GM12878 (cell line): ENCODE data around the gene GRIA2. TPM values are rescaled to one million over a fixed set of nuclear protein-coding genes. Genes with fewer than 3 reads are reported as not detected.

ENCODE experiments used
- ATAC-seq: fragments of 200-7000 bp; cut with Tn5 transposase; 3 replicates; pipeline ENCODE4 v1.9.1; 2020; ENCODE audit warnings: mild to moderate bottlenecking, moderate library complexity
- BruUV-seq: library from RNA; stranded (reverse); fragments of 400-500 nt; replicated peaks from 2 replicates; lab custom pipeline; 2021; lab: Mats Ljungman, UMichigan
- CTCF ChIA-PET: fragments of 300-600 bp; sonication (Branson Sonifier 250); formaldehyde crosslinking; extraction: SDS; loops from one replicate; lab custom pipeline; 2021; ENCODE audit warnings: inconsistent platforms; lab: Yijun Ruan, JAX
- POLR2A ChIA-PET: fragments of 350-600 bp; formaldehyde crosslinking; extraction: SDS; loops from one replicate; lab custom pipeline; 2021; ENCODE audit warnings: inconsistent platforms; lab: Charles Lee
- RAD21 ChIA-PET: fragments of 300-600 bp; sonication (Branson Sonifier 250); formaldehyde crosslinking; loops from one replicate; lab custom pipeline; 2023; ENCODE audit warnings: antibody characterized with exemption; ENCODE audit not compliant: unreplicated experiment; lab: Charles Lee
- SMC1A ChIA-PET: fragments of 300-600 bp; sonication (Branson Sonifier 250); formaldehyde crosslinking; loops from one replicate; lab custom pipeline; 2023; ENCODE audit not compliant: unreplicated experiment, uncharacterized antibody; lab: Charles Lee
- DNase-seq: peaks from one replicate; pipeline ENCODE4 v3.0.0-alpha.2; 2011; ENCODE audit warnings: low read depth, low spot score
- FAIRE-seq: peaks from 3 replicates; lab custom pipeline; 2011; peaks lifted over from hg19 to GRCh38; lab: Jason Lieb, UNC
- H2AFZ ChIP-seq: 2 replicates; pipeline ENCODE4 v1.6.0; 2011; ENCODE audit warnings: low read depth, low read length, control low read depth; ENCODE audit not compliant: control insufficient read depth
- H3K27ac ChIP-seq: 2 replicates; pipeline ENCODE4 v1.5.1; 2011; ENCODE audit warnings: control low read depth; ENCODE audit not compliant: control insufficient read depth, insufficient read depth
- H3K27me3 ChIP-seq, 2 experiments: replicated peaks in 1 of 2; 2 replicates each; pipeline versions ENCODE4 v1.6.0 to v1.6.1; 2011; ENCODE audit warnings: low read length in 1 of 2; ENCODE audit not compliant: control insufficient read depth in 2 of 2, insufficient read depth in 2 of 2
- H3K36me3 ChIP-seq, 2 experiments: 2 replicates each; pipeline ENCODE4 v1.5.1; 2011; ENCODE audit warnings: low read length in 1 of 2; ENCODE audit not compliant: control insufficient read depth in 2 of 2, insufficient read depth in 2 of 2
- H3K4me1 ChIP-seq: 2 replicates; pipeline ENCODE4 v1.6.1; 2011; ENCODE audit warnings: mild to moderate bottlenecking, low read length, moderate library complexity, mixed read lengths; ENCODE audit not compliant: control insufficient read depth, insufficient read depth
- H3K4me2 ChIP-seq: 2 replicates; pipeline ENCODE4 v1.6.0; 2011; ENCODE audit warnings: control low read depth; ENCODE audit not compliant: control insufficient read depth, insufficient read depth
- H3K4me3 ChIP-seq: fragments of 200-600 bp; sonication (generic); 2 replicates; pipeline ENCODE4 v1.5.1; 2016
- H3K79me2 ChIP-seq: 2 replicates; pipeline ENCODE4 v1.6.0; 2011; ENCODE audit warnings: low read length; ENCODE audit not compliant: control insufficient read depth, insufficient read depth
- H3K9ac ChIP-seq: 2 replicates; pipeline ENCODE4 v1.8.0; 2011; ENCODE audit warnings: low read length, control low read depth, mixed read lengths; ENCODE audit not compliant: control insufficient read depth, insufficient read depth
- H3K9me3 ChIP-seq: replicated peaks from 3 replicates; pipeline ENCODE4 v1.5.1; 2011; ENCODE audit warnings: mild to moderate bottlenecking, low read length; ENCODE audit not compliant: control insufficient read depth, insufficient read depth
- H4K20me1 ChIP-seq: 2 replicates; pipeline ENCODE4 v1.6.0; 2011; ENCODE audit not compliant: control insufficient read depth, insufficient read depth
- CREM ChIP-seq: IDR thresholded peaks from 2 replicates; pipeline ENCODE4 v1.6.1; 2014; ENCODE audit warnings: antibody characterized with exemption, low read depth
- EZH2 ChIP-seq: IDR thresholded peaks from 2 replicates; pipeline ENCODE4 v1.6.1; 2012; ENCODE audit warnings: low read depth, mild to moderate bottlenecking, control low read depth, inconsistent platforms, low read length, borderline replicate concordance; ENCODE audit not compliant: control insufficient read depth
- MEF2B ChIP-seq: fragments of 450-650 bp; IDR thresholded peaks from 2 replicates; pipeline ENCODE4 v1.6.1; 2018; ENCODE audit warnings: mild to moderate bottlenecking, moderate library complexity; ENCODE audit not compliant: partially characterized antibody, poor library complexity, severe bottlenecking
- MTA3 ChIP-seq: IDR thresholded peaks from 2 replicates; pipeline ENCODE4 v1.6.1; 2012; ENCODE audit warnings: low read length, inconsistent platforms, borderline replicate concordance
- MYB ChIP-seq: fragments of 150-350 bp; IDR thresholded peaks from 2 replicates; pipeline ENCODE4 v1.6.1; 2014; ENCODE audit warnings: mild to moderate bottlenecking, low read depth, low read length, borderline replicate concordance
- WGBS: methylation state at CpG from one replicate; pipeline ENCODE4 v1.1.6; 2016; ENCODE audit warnings: low lambda C conversion rate; ENCODE audit not compliant: insufficient replicate concordance, insufficient coverage; ENCODE audit errors: missing lambda C conversion rate; 5-methylcytosine and 5-hydroxymethylcytosine counted together
- in situ Hi-C: fragments of 300-500 bp; cut with MboI; formaldehyde crosslinking; loops from 9 replicates; pipeline ENCODE4 v1.14.3; 2018; ENCODE audit warnings: mixed read lengths
- intact Hi-C: fragments of 100-400 bp; cut with micrococcal nuclease; formaldehyde crosslinking; loops from one replicate; pipeline ENCODE4 v1.14.2; 2022; ENCODE audit not compliant: unreplicated experiment
- polyA plus RNA-seq, 11 experiments: library from polyadenylated mRNA; depleted of rRNA in 4 of 11; unstranded in 6 of 11; stranded (reverse) in 5 of 11; fragments of >200 nt; fragmentation: Nextera tagmentation in 4 of 11; fragmentation: Illumina TruSeq in 1 of 11; extraction: Ambion mirVana in 4 of 11; extraction: Trizol in 1 of 11; gene quantifications; 1 replicate in 1 of 11; 2 replicates in 10 of 11; pipeline versions ENCODE4 v1.2.1 to v1.2.3, GENCODE V29; 2011 to 2016; ENCODE audit warnings: inconsistent platforms in 2 of 11, missing spikeins in 2 of 11, low read depth in 1 of 11
- total RNA-seq, 4 experiments: library from RNA; depleted of rRNA in 3 of 4; stranded (reverse); fragments of >200 nt in 3 of 4; fragmentation: Illumina TruSeq in 1 of 4; extraction: Trizol in 1 of 4; gene quantifications; 2 replicates each; pipeline versions ENCODE4 v1.2.1 to v1.2.3, GENCODE V29; 2013 to 2021
- TF ChIP-seq, protein P1 (sequence below): IDR thresholded peaks from 2 replicates; pipeline ENCODE4 v1.6.1; 2012; ENCODE audit warnings: mild to moderate bottlenecking, low read depth, low read length
- TF ChIP-seq, protein P2 (sequence below): fragments of 450-650 bp; formaldehyde crosslinking; IDR thresholded peaks from 2 replicates; pipeline ENCODE4 v1.4.0; 2022; ENCODE audit warnings: mild to moderate bottlenecking, moderate library complexity

The GRIA2 gene
- total and polyA plus RNA-seq, 10 of the 15 experiments (the other 5 are each of a cell fraction or from before 2014, with no cell fraction given): under 0.01 TPM; not detected in 9

DNA sequence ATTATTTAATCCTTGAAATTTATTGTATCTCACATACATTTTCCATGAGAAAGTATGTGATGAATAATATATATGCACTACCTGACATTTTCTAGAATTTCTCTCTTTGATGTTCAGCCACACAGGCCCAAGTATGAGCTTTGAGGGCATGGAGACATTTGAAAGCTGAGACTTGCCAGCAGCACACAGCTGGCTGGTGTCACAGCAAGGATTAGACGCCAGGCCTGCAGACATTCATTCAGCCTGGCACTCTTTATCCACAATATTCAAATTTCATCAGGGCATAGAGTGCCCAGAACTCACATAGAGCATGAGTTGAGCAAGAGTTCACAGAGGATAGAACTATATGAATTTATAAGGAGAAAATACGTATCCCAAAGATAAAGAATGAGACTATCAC, 74.0 kb downstream of the GRIA2 start (continued):
- TF ChIP-seq, protein P1, sequence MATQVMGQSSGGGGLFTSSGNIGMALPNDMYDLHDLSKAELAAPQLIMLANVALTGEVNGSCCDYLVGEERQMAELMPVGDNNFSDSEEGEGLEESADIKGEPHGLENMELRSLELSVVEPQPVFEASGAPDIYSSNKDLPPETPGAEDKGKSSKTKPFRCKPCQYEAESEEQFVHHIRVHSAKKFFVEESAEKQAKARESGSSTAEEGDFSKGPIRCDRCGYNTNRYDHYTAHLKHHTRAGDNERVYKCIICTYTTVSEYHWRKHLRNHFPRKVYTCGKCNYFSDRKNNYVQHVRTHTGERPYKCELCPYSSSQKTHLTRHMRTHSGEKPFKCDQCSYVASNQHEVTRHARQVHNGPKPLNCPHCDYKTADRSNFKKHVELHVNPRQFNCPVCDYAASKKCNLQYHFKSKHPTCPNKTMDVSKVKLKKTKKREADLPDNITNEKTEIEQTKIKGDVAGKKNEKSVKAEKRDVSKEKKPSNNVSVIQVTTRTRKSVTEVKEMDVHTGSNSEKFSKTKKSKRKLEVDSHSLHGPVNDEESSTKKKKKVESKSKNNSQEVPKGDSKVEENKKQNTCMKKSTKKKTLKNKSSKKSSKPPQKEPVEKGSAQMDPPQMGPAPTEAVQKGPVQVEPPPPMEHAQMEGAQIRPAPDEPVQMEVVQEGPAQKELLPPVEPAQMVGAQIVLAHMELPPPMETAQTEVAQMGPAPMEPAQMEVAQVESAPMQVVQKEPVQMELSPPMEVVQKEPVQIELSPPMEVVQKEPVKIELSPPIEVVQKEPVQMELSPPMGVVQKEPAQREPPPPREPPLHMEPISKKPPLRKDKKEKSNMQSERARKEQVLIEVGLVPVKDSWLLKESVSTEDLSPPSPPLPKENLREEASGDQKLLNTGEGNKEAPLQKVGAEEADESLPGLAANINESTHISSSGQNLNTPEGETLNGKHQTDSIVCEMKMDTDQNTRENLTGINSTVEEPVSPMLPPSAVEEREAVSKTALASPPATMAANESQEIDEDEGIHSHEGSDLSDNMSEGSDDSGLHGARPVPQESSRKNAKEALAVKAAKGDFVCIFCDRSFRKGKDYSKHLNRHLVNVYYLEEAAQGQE: no peak
- TF ChIP-seq MYB (no peak), EZH2 (no peak)
- TF ChIP-seq, protein P2, sequence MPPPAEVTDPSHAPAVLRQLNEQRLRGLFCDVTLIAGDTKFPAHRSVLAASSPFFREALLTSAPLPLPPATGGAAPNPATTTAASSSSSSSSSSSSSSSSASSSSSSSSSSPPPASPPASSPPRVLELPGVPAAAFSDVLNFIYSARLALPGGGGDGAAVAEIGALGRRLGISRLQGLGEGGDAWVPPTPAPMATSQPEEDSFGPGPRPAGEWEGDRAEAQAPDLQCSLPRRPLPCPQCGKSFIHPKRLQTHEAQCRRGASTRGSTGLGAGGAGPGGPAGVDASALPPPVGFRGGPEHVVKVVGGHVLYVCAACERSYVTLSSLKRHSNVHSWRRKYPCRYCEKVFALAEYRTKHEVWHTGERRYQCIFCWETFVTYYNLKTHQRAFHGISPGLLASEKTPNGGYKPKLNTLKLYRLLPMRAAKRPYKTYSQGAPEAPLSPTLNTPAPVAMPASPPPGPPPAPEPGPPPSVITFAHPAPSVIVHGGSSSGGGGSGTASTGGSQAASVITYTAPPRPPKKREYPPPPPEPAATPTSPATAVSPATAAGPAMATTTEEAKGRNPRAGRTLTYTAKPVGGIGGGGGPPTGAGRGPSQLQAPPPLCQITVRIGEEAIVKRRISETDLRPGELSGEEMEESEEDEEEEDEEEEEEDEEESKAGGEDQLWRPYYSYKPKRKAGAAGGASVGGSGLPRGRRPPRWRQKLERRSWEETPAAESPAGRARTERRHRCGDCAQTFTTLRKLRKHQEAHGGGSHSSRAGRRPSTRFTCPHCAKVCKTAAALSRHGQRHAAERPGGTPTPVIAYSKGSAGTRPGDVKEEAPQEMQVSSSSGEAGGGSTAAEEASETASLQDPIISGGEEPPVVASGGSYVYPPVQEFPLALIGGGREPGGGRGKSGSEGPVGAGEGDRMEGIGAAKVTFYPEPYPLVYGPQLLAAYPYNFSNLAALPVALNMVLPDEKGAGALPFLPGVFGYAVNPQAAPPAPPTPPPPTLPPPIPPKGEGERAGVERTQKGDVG: no peak

DNA sequence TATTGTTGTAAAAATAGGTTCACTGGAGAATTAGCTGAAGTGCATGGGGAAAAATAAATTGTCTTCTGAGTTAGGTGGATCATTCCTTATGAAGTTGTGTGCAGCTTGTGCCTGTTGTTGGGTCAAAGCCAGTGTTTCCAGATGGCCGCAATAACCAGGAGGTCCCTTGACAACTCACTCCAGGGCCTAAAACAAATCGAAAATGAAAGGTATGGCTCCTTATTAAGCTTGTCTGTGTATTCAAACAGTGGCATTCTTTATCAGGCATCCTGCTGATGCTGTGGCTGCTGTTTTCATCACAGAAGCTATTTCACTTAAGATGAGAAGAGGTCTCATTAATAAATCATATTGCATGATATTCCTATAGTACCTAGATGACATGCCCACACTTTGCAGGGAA, 80.2 kb downstream of the GRIA2 start:
- H3K4me1 ChIP-seq: no peaks in the 10 kb centered on the region
- H3K36me3 ChIP-seq: no peaks in the 10 kb centered on the region
- H3K27ac ChIP-seq: no peak overlapping the region
- POLR2A ChIA-PET: no interaction called here
- no peaks in the 10 kb centered on the region for H3K9me3 ChIP-seq
- H3K27me3 ChIP-seq: no peaks in the 10 kb centered on the region
- H4K20me1 ChIP-seq: no peaks in the 10 kb centered on the region
- H3K79me2 ChIP-seq: no peaks in the 10 kb centered on the region
- H2AFZ ChIP-seq: no peak overlapping the region
- H3K4me3 ChIP-seq: no peak overlapping the region
- no peak for TF ChIP-seq MEF2B
- TF ChIP-seq CREM: no peak
- no peak for TF ChIP-seq MTA3
- TF ChIP-seq, all 136 proteins: peak for 0
- Histone ChIP-seq H3K9ac (no peak overlapping the region), H3K4me2 (no peak overlapping the region)
- WGBS: 0% methylated on average over 2 of the region's 2 CpGs
- DNase-seq: no peak
- in situ Hi-C loops (no loop called here), intact Hi-C loops (no loop called here)
- no peak for ATAC-seq
- RAD21 ChIA-PET: no interaction called here
- SMC1A ChIA-PET: interaction anchor here (0.6 to 1.2 kb wide), 2 partner anchors 10 to 45 kb away, joined by 3 to 4 read pairs; no protein-coding TSS in a partner anchor
- CTCF ChIA-PET: no interaction called here
- no TSS peak for BruUV-seq
- no peak for FAIRE-seq
